ENCODE measurements around the gene TTC33. TPM values are rescaled to one million over a fixed set of nuclear protein-coding genes. Genes with fewer than 3 reads are reported as not detected.
"Not testable (repeated sequence)": the region's sequence is repeated elsewhere in the genome, so short reads cannot be mapped to it uniquely, and the experiment has no call there.

Gene TTC33
- total RNA-seq, 3 donors from 2014 or later: 14.6 to 20.9 (median 15.9) TPM

DNA sequence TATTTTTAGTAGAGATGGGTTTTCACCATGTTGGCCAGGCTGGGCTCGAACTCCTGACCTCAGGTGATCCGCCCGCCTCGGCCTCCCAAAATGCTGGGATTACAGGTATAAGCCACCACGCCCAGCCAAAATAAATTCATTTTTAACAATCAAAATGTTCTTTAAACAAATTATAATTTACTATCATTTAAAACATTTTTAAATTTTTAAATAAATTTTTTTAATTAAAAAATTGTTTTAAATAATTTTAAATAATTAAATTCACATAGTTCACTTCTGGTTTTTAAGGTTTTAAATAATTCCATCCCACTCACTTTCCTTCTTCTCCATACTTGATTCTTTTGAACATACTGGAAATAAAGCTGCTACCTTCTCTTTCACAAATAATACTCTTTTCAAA, 15.0 kb upstream of the TTC33 start:
- Mint-ChIP-seq H3K36me3 (ENCODE audit: insufficient read depth) (peaks cover 26% of the 10 kb centered on the region), H3K27me3 (ENCODE audit: low read depth) (no peaks in the 10 kb centered on the region), H3K4me3 (no peak overlapping the region), H3K4me1 (ENCODE audit: low read depth) (no peaks in the 10 kb centered on the region), H3K9me3 (no peaks in the 10 kb centered on the region)
- no peak for DNase-seq
- ATAC-seq: no peak

DNA sequence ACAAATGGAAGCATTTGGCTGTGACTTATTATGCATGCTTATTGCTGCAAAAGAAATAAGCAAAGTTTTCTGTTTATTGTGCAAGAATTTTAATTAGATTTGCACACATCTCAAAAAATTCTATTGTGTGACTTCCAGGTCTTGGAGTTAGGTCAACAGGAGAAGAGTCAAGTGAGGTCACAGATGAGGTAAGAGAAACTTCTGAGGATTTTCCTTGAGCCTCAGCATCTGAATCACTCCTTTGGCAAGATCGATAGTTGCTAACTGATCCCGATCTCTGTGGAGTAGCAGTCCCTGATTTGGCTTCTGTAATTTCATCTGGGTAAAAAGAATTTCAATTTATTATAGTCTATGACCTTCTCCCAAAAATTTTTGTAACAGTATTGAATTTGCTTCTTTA, 6.9 kb upstream of the TTC33 start:
- peaks cover 29% of the 10 kb centered on the region for H3K36me3 Mint-ChIP-seq (ENCODE audit: insufficient read depth)
- DNase-seq (no peak), ATAC-seq (no peak)
- H3K4me3 Mint-ChIP-seq: no peak overlapping the region
- no peaks in the 10 kb centered on the region for H3K9me3 Mint-ChIP-seq
- no peaks in the 10 kb centered on the region for H3K27me3 Mint-ChIP-seq (ENCODE audit: low read depth)
- H3K4me1 Mint-ChIP-seq (ENCODE audit: low read depth): no peaks in the 10 kb centered on the region

DNA sequence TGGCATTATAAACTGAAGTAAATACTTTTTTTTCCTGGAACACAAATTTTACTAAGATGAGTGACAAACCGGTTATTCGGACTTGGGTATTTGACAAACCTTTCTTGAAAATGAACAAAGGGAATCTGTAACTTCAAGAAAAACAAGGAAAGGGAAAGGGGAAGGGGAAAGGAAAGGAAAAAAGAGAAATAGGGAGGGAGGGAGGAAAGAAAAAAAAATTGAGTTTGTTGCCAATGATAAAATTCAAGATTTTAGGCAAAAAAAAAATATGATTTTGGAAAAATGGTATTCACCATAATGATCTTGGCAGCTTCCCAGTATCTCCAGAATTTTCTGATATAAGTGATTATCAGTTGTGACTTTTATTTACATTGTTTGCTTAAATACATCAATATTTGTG, 1.6 kb upstream of the TTC33 start:
- ATAC-seq (no peak), DNase-seq (no peak)
- Mint-ChIP-seq H3K36me3 (ENCODE audit: insufficient read depth) (peaks cover 9% of the 10 kb centered on the region), H3K27me3 (ENCODE audit: low read depth) (no peaks in the 10 kb centered on the region), H3K4me1 (ENCODE audit: low read depth) (no peaks in the 10 kb centered on the region), H3K4me3 (no peak overlapping the region), H3K9me3 (no peaks in the 10 kb centered on the region)

DNA sequence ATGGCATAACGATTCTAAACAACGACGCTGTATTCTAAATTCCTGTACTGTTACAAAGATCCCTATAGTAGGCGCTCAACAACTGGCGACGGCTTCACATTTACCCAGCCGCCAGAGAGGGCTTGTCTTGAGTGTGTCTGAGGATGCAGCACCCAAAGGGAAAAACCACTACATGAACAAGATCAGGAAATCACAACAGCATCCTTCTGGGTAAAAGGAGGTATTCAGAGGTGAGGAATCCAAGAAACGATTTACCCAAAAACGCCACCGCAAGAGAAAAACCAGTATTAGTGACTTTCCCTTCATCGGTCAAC, 711 bp downstream of the TTC33 start:
- peak; percentile 71 to 76 for ATAC-seq
- Mint-ChIP-seq H3K9me3 (no peaks in the 10 kb centered on the region), H3K27me3 (ENCODE audit: low read depth) (no peaks in the 10 kb centered on the region), H3K4me3 (no peak overlapping the region), H3K36me3 (ENCODE audit: insufficient read depth) (peaks cover 4% of the 10 kb centered on the region), H3K4me1 (ENCODE audit: low read depth) (peaks cover 5% of the 10 kb centered on the region)
- DNase-seq: peak; percentile 50

DNA sequence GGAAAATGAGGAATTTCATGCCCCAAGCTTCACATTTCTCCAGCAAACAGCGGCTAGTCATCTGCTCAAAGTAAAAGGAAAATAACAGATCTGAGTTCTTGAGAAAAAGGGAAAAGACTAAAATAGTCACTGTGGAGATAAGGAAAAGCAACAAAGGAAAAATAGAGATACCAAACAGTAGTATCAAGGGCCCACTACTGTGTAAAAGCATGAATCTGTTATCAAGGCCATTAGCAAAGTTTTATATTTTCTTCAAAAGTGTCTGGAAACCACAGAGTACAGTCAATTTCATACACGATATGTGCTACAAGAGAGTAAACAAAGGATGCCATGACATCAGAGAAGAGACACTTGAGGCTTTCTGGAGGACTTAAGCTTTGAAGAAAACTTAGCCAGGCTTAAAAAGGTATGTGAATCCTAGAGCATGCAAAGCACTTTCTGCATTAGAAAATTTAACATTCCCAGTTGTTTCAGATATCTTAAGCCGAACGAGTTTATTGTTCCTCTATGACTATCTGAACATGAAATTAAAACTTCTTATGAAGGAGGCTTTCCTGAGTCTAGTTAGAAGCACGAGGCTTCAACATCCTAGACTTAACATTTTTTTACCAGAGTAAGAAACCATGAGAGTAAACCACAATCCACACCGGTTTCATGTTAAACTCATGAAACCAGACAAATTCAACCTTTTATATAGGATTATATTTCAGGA, 1.2 kb downstream of the TTC33 start:
- H3K4me1 Mint-ChIP-seq (ENCODE audit: low read depth): peaks cover 5% of the 10 kb centered on the region
- ATAC-seq: peak; percentile 17 to 26
- no peaks in the 10 kb centered on the region for H3K27me3 Mint-ChIP-seq (ENCODE audit: low read depth)
- no peaks in the 10 kb centered on the region for H3K9me3 Mint-ChIP-seq
- H3K4me3 Mint-ChIP-seq: no peak overlapping the region
- no peak for DNase-seq
- H3K36me3 Mint-ChIP-seq (ENCODE audit: insufficient read depth): peaks cover 4% of the 10 kb centered on the region

DNA sequence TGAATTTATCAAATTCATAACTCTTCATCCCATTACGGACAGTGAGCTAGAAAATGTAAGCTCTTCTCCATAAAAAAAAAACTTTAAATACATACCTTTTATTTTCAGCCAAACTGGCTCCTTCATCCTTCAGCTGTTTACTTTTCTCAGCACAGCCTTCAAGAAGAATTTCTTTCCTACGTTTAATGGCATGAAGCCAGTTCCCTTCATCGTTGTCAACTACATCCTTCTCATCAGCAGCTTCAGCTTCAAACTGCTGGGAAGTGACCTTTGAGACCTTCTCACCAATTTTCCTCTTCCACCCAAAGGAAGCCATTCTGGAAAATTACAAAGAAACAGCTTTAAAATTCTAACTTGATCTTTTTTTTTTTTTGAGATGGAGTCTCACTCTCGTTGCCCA, 9.1 kb downstream of the TTC33 start:
- H3K9me3 Mint-ChIP-seq: no peaks in the 10 kb centered on the region
- peaks cover 20% of the 10 kb centered on the region for H3K4me1 Mint-ChIP-seq (ENCODE audit: low read depth)
- DNase-seq: no peak
- peaks cover 21% of the 10 kb centered on the region for H3K36me3 Mint-ChIP-seq (ENCODE audit: insufficient read depth)
- ATAC-seq: no peak
- no peaks in the 10 kb centered on the region for H3K27me3 Mint-ChIP-seq (ENCODE audit: low read depth)
- no peak overlapping the region for H3K4me3 Mint-ChIP-seq

DNA sequence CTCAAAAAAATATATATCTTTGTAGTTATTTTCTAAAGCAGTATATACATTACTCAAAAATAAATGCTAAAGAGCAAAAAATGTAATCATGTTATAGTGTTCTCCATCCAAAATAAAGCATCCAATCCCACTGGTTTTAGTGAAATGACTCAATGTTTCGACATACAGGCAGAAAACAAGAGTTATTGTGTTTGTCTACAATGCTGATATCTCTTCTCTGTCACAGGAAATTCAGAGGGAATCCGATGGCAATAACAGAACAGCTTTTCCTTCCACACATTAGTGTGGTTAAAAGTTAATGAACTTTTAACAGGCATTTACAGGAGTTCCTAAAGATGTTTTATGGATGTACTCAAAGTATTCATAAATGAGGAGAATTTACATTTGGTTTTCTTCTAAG, 12.0 kb downstream of the TTC33 start:
- H3K4me1 Mint-ChIP-seq (ENCODE audit: low read depth): peaks cover 12% of the 10 kb centered on the region
- H3K9me3 Mint-ChIP-seq: peaks cover 17% of the 10 kb centered on the region

DNA sequence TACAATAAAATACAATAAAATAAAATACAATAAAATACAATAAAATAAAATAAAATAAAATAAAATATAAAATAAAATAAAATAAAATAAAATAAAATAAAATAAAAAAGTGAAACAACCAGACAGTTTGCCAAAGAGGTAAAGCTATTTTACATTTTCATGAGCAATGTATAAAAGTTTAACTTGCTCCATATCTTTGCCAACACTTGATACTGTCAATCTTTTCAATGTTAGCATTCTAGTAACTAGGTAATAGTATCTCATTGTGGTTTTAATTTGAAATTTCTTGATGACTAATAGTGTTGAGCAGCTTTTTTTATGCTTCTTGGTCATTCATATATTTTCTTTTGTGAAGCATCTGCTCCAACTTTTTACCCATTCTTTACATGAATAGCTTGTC, 17.3 kb downstream of the TTC33 start:
- peaks cover 17% of the 10 kb centered on the region for H3K9me3 Mint-ChIP-seq
- H3K36me3 Mint-ChIP-seq (ENCODE audit: insufficient read depth): peaks cover 30% of the 10 kb centered on the region
- H3K27me3 Mint-ChIP-seq (ENCODE audit: low read depth): no peaks in the 10 kb centered on the region
- ATAC-seq: no peak
- H3K4me1 Mint-ChIP-seq (ENCODE audit: low read depth): peaks cover 25% of the 10 kb centered on the region
- DNase-seq: no peak
- no peak overlapping the region for H3K4me3 Mint-ChIP-seq

More for the DNA sequence above, 12.0 kb downstream of the TTC33 start:
- Mint-ChIP-seq H3K36me3 (ENCODE audit: insufficient read depth) (peaks cover 40% of the 10 kb centered on the region), H3K27me3 (ENCODE audit: low read depth) (no peaks in the 10 kb centered on the region), H3K4me3 (no peak overlapping the region)
- ATAC-seq: no peak
- DNase-seq: no peak

DNA sequence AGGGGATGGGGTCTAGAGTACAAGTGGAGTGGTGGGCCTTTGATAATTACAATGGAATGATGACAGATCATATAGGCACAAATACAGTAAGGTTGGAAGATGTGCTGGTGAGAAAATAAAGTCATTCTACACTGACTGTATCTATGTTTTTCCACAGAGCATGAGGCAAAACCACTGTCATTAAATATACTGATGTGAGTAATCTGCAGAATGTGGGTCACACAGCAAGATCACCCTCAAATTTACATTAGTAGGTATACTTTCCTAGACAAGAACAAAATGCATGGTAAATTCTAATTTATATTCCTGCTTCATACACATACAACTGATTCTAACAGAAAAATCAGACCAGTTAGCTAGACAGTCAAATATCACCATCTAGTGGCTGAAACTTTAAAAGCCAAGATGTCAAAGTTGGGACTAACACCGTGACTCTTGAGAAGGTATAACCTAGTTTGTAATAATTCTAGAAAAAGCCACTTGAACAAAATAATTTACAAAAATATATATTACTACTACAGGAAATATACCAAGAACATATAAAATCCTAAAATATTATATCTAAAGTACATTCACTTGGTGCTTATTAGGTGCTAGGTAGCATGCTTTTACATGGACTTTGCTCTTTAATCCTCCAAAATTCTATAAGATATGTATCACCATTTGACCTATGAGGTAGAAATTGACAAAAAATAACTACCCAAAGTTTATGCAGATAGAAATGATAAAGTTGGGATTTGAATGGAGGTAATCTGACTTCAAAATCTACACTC, 19.5 kb downstream of the TTC33 start:
- H3K27me3 Mint-ChIP-seq (ENCODE audit: low read depth): no peaks in the 10 kb centered on the region

DNA sequence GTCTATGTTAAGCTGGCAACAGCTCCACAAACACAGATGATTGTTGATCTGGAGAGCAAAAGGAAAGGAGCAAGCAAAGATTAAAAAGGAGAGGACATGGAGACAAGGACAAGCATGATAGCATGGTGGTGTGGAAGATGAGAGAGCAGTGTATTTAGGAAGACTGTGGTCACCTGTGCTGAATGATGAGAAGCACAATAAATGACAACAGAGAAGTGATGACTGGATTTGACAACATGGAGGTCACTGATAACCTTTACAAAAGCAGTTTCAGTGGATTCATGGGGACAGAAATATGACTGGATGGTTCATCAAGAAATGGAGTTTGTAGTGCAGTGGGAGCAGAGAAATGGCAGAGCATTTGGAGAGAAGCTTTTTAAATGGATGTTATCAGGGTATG, 20.2 kb downstream of the TTC33 start:
- Mint-ChIP-seq H3K36me3 (ENCODE audit: insufficient read depth) (peaks cover 17% of the 10 kb centered on the region), H3K4me1 (ENCODE audit: low read depth) (peaks cover 25% of the 10 kb centered on the region), H3K4me3 (no peak overlapping the region), H3K27me3 (ENCODE audit: low read depth) (no peaks in the 10 kb centered on the region), H3K9me3 (peaks cover 9% of the 10 kb centered on the region)
- ATAC-seq (no peak), DNase-seq (no peak)

More for the DNA sequence above, 19.5 kb downstream of the TTC33 start:
- peaks cover 24% of the 10 kb centered on the region for H3K36me3 Mint-ChIP-seq (ENCODE audit: insufficient read depth)
- peak; percentile 66 to 78 for ATAC-seq
- no peak for DNase-seq
- H3K4me3 Mint-ChIP-seq: no peak overlapping the region
- H3K9me3 Mint-ChIP-seq: peaks cover 15% of the 10 kb centered on the region
- peaks cover 23% of the 10 kb centered on the region for H3K4me1 Mint-ChIP-seq (ENCODE audit: low read depth)

DNA sequence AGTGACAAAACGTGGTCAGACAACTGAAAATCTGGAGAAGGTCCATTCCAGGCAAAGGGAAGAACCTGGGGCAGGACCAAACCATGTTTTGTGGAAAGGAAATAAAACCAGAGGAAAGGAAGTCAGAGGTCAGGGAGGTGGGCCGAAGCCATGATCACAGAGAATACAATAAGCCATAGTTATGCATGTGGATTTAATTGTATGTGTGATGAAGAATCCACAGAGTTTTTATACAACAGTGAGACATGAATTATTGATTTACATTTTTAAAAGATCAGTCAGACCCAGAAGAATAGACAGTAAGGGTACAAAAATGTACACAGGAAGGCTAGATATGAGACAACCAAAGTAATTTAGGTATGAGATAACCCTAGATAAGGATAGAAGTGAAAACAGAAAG, 20.8 kb downstream of the TTC33 start:
- no peak for ATAC-seq

DNA sequence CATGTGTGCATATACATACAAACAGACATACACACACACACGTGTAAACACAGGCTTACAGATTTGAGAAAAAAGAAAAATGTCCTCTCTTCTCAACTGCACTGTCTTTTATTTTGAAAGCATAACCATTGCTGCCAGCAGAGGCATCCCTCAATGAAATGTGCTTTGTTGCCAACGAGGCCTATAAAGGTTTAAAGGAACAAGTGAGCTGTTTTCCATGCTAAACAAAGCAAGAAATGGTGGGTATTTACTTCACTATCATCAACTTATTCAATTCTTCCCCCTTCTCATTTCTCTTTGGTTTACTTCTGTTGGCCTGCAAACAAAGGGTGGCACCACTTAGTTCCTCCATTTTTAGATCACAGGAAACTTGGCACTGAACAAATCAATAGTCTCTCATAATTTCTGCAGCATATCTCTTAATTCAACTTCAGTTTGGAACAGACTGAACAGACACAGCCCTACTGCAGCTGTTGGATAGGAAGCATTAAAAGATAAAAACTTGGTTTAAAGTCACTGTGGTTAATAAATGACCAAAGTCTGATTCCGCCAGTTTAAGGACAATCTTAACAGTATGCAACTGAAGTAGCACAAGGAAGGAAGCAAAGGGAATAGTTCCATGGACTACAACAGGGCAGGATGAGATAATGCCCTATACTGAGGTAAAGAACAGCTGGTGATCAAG, 21.7 kb downstream of the TTC33 start:
- H3K9me3 Mint-ChIP-seq: no peaks in the 10 kb centered on the region
- no peak for ATAC-seq

More for the DNA sequence above, 20.8 kb downstream of the TTC33 start:
- no peak for DNase-seq
- peaks cover 4% of the 10 kb centered on the region for H3K9me3 Mint-ChIP-seq
- H3K36me3 Mint-ChIP-seq (ENCODE audit: insufficient read depth): peaks cover 13% of the 10 kb centered on the region
- H3K4me1 Mint-ChIP-seq (ENCODE audit: low read depth): peaks cover 28% of the 10 kb centered on the region
- H3K27me3 Mint-ChIP-seq (ENCODE audit: low read depth): no peaks in the 10 kb centered on the region
- no peak overlapping the region for H3K4me3 Mint-ChIP-seq

DNA sequence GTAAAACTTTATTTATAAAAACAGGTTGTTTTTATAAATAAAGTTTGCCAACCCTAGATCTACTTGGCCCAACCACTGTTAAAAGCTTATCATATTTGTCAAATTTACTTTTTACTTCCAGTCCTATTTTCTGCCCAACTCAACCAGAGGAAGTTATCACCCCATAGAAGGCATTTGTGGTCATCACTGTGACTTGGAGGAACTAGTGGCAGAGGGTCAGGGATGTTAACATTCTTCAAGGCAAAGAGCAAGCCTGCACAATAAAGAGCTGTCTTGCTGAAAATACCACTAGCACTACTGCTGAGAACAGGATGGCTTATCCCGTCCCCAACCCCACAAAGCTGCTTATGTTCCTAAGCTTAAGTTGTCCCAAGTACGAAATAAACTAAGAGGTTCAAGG, 22.3 kb downstream of the TTC33 start:
- H3K4me3 Mint-ChIP-seq: no peak overlapping the region
- no peak for DNase-seq

More for the DNA sequence above, 21.7 kb downstream of the TTC33 start:
- Mint-ChIP-seq H3K27me3 (ENCODE audit: low read depth) (no peaks in the 10 kb centered on the region), H3K4me3 (no peak overlapping the region), H3K36me3 (ENCODE audit: insufficient read depth) (peaks cover 7% of the 10 kb centered on the region), H3K4me1 (ENCODE audit: low read depth) (peaks cover 28% of the 10 kb centered on the region)
- DNase-seq: no peak

DNA sequence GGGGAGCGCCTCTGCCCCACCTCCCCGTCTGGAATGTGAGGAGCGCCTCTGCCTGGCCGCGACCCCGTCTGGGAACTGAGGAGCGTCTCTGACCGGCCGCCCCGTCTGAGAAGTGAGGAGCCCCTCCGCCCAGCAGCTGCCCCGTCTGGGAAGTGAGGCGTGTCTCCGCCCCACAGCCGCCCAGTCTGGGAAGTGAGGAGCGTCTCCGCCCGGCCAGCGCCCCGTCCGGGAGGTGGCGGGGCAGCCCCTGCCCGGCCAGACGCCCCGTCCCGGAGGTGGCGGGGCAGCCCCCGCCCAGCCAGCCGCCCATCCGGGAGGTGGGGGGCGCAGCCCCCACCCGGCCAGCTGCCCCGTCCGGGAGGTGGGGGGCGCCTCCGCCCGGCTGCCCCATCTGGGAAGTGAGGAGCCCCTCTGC, 33.3 kb downstream of the TTC33 start:
- H3K27me3 Mint-ChIP-seq (ENCODE audit: low read depth); DNase-seq; ATAC-seq; H3K4me3 Mint-ChIP-seq; H3K4me1 Mint-ChIP-seq (ENCODE audit: low read depth); H3K9me3 Mint-ChIP-seq: not testable (repeated sequence)
- H3K36me3 Mint-ChIP-seq (ENCODE audit: insufficient read depth): peaks cover 39% of the 10 kb centered on the region

More for the DNA sequence above, 22.3 kb downstream of the TTC33 start:
- ATAC-seq: no peak
- H3K27me3 Mint-ChIP-seq (ENCODE audit: low read depth): no peaks in the 10 kb centered on the region
- H3K36me3 Mint-ChIP-seq (ENCODE audit: insufficient read depth): peaks cover 4% of the 10 kb centered on the region
- peaks cover 26% of the 10 kb centered on the region for H3K4me1 Mint-ChIP-seq (ENCODE audit: low read depth)
- H3K9me3 Mint-ChIP-seq: no peaks in the 10 kb centered on the region
